ENCODE results near the gene TMEM234. TPM values are rescaled to one million over a fixed set of nuclear protein-coding genes. Genes with fewer than 3 reads are reported as not detected.

Gene TMEM234
- total and polyA plus RNA-seq, 2 of the 13 experiments (the other 11 are each of a cell fraction or from before 2014, with no cell fraction given), result 6.1 to 9.0 TPM

- no peak for DNase-seq (ENCODE audit: low spot score)
- FAIRE-seq, result no peak
- H3K27ac ChIP-seq (ENCODE audit: extremely low read length, insufficient read depth, low read length), result no peak overlapping the region
- peaks cover 61% of the 10 kb centered on the region for H3K4me1 ChIP-seq (ENCODE audit: insufficient read depth, low read length)
- TF ChIP-seq CENPBD1 (CRISPR knock-in tag; IDR thresholded peaks at IDR 0.05; ENCODE audit: borderline replicate concordance, low read depth) (no peak), JARID2 (CRISPR knock-in tag; IDR thresholded peaks at IDR 0.05; ENCODE audit: insufficient replicate concordance) (no peak), ZNF260 (CRISPR knock-in tag; IDR thresholded peaks at IDR 0.05; ENCODE audit: borderline replicate concordance, low read depth) (no peak), MYC (CRISPR knock-in tag; IDR thresholded peaks at IDR 0.05; ENCODE audit: borderline replicate concordance) (no peak), MTERF4 (CRISPR knock-in tag; IDR thresholded peaks at IDR 0.05) (no peak), ARID2 (CRISPR knock-in tag; IDR thresholded peaks at IDR 0.05; ENCODE audit: borderline replicate concordance) (no peak), ZNF460 (CRISPR knock-in tag; IDR thresholded peaks at IDR 0.05; ENCODE audit: borderline replicate concordance) (no peak), GZF1 (CRISPR knock-in tag; IDR thresholded peaks at IDR 0.05) (no peak), MED8 (CRISPR knock-in tag; IDR thresholded peaks at IDR 0.05; ENCODE audit: insufficient replicate concordance) (no peak), TCF12 (IDR thresholded peaks at IDR 0.05) (no peak), TCF12 (CRISPR knock-in tag; IDR thresholded peaks at IDR 0.05) (no peak), YEATS2 (CRISPR knock-in tag; IDR thresholded peaks at IDR 0.05; ENCODE audit: borderline replicate concordance) (no peak)
- no peak overlapping the region for H2AFZ ChIP-seq (ENCODE audit: low read length)
- in situ Hi-C loops (cut with HindIII; ENCODE audit: extremely low pct_ligation_motif_present, low pct_unique_long_range_greater_than_20kb), result no loop called here
- no peak for ATAC-seq
- no peak overlapping the region for H3K4me3 ChIP-seq (replicated peaks in 1 of 3; ENCODE audit: insufficient read depth in 1 of 3, low read depth in 2 of 3, low read length in 3 of 3)
- no peak overlapping the region for H3K4me2 ChIP-seq (ENCODE audit: low read depth, low read length)
- no peaks in the 10 kb centered on the region for H3K79me2 ChIP-seq (ENCODE audit: insufficient read depth, low read length)
- BruUV-seq (replicated peaks), result no TSS peak
- no peaks in the 10 kb centered on the region for H3K36me3 ChIP-seq (replicated peaks in 1 of 2; ENCODE audit: control insufficient read depth in 1 of 2, insufficient read depth in 2 of 2, low read length in 2 of 2)
- H3K27me3 ChIP-seq (ENCODE audit: control insufficient read depth in 1 of 2, insufficient read depth in 2 of 2, low read length in 2 of 2), result no peaks in the 10 kb centered on the region
- intact Hi-C loops (cut with micrococcal nuclease; ENCODE audit: unreplicated experiment), result no loop called here
- no peaks in the 10 kb centered on the region for H3K9me3 ChIP-seq (ENCODE audit: low read length)
- POLR2A ChIA-PET, result interaction anchor here (0.7 kb wide), 1 partner anchor 17 kb away, joined by 3 read pairs; no protein-coding TSS in a partner anchor
- no peaks in the 10 kb centered on the region for H4K20me1 ChIP-seq (ENCODE audit: insufficient read depth, low read length)
- CTCF ChIA-PET (ENCODE audit: low intra/inter-chr PET ratio, low total read pairs), result no interaction called here
- H3K9ac ChIP-seq (ENCODE audit: insufficient read depth, low read depth, low read length), result no peak overlapping the region
- WGBS (ENCODE audit: low lambda C conversion rate), result 77% methylated on average over 6 of the region's 6 CpGs
Observed at GRCh38 chr1:32257227-32257508, 35.0 kb upstream of the TMEM234 start.
